Ovary (tissue), 3 donors: ENCODE measurements around the gene CD38.

Experiments
- CTCF ChIP-seq, 3 donors: fragments of 450-650 bp in 2 of 3; fragments of 200-600 bp in 1 of 3; IDR thresholded peaks; one replicate each; pipeline versions ENCODE4 v1.5.1 to v1.8.0; 2016 to 2022; ENCODE audit warnings: antibody characterized with exemption in 3 of 3, mild to moderate bottlenecking in 1 of 3
- EP300 ChIP-seq: sonication (generic); formaldehyde crosslinking; IDR thresholded peaks from one replicate; pipeline ENCODE4 v1.6.1; 2017; ENCODE audit warnings: antibody characterized with exemption
- POLR2A ChIP-seq: fragments of 450-650 bp; IDR thresholded peaks from one replicate; pipeline ENCODE4 v1.6.1; 2017; ENCODE audit warnings: antibody characterized with exemption, mild to moderate bottlenecking, moderate library complexity
- donor health status: DM: no; HTN: no; CAD: no.

GRCh38 chr4:15792974-15793373, 14.8 kb downstream of the CD38 start:
- no peak for TF ChIP-seq CTCF (IDR thresholded peaks at IDR 0.05)
- no peak for TF ChIP-seq POLR2A
- no peak for TF ChIP-seq EP300
